Measurements from ENCODE around the gene FBXO24.

Gene FBXO24

DNA sequence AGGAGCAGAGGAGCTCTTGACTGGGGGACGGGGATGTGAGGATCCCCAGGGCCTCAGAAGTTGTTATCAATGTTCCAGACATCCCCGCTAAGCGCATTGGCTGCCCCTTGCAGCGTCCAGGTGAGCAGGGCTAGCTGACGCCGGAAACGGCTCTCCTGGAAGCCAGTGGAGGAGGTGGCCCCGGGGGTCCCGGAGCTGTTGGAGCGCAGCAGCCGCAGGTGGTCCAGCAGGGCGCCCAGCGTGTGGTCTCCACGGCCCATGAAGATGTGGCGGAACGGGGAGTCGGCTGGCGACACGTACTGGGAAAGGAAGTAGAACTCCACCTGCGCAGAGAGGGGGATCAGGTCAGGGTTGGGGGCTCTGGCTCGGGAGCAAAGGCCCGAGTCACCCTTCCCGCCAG is 34.7 kb downstream of the FBXO24 start:
- in situ Hi-C loops (cut with MboI; ENCODE audit: low pct_unique_long_range_greater_than_20kb, low sequenced_read_pairs, unreplicated experiment) = no loop called here
- TF ChIP-seq, protein P1, sequence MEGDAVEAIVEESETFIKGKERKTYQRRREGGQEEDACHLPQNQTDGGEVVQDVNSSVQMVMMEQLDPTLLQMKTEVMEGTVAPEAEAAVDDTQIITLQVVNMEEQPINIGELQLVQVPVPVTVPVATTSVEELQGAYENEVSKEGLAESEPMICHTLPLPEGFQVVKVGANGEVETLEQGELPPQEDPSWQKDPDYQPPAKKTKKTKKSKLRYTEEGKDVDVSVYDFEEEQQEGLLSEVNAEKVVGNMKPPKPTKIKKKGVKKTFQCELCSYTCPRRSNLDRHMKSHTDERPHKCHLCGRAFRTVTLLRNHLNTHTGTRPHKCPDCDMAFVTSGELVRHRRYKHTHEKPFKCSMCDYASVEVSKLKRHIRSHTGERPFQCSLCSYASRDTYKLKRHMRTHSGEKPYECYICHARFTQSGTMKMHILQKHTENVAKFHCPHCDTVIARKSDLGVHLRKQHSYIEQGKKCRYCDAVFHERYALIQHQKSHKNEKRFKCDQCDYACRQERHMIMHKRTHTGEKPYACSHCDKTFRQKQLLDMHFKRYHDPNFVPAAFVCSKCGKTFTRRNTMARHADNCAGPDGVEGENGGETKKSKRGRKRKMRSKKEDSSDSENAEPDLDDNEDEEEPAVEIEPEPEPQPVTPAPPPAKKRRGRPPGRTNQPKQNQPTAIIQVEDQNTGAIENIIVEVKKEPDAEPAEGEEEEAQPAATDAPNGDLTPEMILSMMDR (IDR thresholded peaks at IDR 0.05; ENCODE audit: extremely low read depth, insufficient read depth, missing control alignments) = no peak
- DNase-seq (ENCODE audit: low spot score) = no peak

DNA sequence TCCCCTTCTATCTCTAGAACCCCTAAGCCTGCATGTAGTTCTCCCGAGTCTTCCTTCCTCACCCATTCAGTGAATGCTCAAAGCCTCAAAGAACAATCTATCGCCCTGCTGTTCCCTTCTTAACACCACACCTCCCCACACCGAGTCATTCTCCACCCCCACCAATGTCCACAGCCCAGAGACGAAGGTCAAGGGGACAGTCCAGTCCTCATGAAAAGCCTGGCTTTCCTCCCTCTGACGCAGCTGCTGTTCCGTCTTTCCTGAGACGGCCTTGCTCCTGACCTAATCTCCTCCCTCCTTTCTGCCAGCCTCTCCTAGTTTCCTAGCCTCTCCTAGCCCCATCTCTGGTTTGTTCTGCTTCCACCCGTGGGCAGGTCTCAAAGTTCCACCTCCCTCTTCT is 35.4 kb downstream of the FBXO24 start:
- TF ChIP-seq, protein P1 (IDR thresholded peaks at IDR 0.05; ENCODE audit: extremely low read depth, insufficient read depth, missing control alignments) = no peak
- no peak for DNase-seq (ENCODE audit: low spot score)
- in situ Hi-C loops (cut with MboI; ENCODE audit: low pct_unique_long_range_greater_than_20kb, low sequenced_read_pairs, unreplicated experiment) = no loop called here

DNA sequence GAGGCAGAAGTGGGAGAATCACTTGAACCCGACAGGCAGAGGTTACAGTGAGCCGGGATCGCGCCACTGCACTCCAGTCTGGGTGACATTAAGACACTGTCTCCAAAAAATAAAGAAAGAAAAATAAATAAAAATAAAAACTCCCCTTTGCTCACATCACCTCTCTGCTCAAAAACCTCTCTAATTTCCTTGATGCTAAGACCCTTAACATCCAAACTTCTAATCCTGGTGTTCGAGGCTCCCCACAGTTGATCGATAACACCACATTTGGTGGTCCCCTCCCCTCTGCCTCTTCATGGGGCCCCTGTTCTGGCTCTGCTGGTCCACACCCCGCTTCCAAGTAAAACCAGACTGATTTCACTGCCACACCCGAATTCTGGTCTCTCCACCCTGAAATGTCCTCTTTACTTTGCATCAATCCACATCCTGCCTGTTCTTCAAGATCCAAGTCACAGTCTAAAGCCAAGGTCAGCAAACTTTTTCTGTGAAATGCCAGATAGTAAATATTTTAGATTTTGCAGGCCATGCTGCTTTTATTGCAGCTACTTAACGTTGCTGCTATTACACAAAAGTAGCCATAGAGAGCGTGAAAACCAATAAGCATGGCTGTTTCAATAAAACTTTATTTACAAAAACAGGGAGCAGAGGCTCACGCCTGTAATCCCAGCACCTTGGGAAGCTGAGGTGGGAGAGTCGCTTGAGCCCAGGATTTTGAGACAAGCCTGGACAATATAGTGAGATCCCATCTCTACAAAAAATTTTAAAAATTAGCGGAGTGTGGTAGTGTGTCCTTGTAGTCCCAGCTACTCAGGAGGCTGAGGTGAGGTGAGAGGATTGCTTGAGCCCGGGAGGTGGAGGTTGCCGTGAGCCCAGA is 38.1 kb downstream of the FBXO24 start:
- in situ Hi-C loops (cut with MboI; ENCODE audit: low pct_unique_long_range_greater_than_20kb, low sequenced_read_pairs, unreplicated experiment) = no loop called here
- TF ChIP-seq, protein P1 (IDR thresholded peaks at IDR 0.05; ENCODE audit: extremely low read depth, insufficient read depth, missing control alignments) = no peak
- DNase-seq (ENCODE audit: low spot score) = no peak

DNA sequence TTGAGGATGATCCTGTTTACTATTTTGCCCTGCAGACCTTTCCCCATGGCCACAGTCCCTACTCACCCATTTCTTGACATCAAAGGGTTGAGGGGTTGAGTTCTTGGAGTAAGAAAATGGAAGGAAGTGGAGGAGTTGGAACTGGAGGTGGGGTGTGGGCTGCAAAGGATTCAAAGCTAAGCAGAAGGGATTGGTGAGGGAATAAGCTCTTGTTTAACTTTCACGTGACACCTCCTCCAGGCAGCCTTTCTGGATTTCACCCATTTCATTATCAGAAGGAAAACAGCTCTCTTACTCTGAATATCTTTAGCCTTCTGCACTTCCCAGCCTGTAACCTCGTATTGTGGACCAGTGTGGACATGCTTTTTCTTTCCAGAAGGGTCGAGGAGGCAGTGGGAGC is 39.9 kb downstream of the FBXO24 start:
- DNase-seq (ENCODE audit: low spot score) = no peak
- in situ Hi-C loops (cut with MboI; ENCODE audit: low pct_unique_long_range_greater_than_20kb, low sequenced_read_pairs, unreplicated experiment) = no loop called here
- TF ChIP-seq, protein P1 (IDR thresholded peaks at IDR 0.05; ENCODE audit: extremely low read depth, insufficient read depth, missing control alignments) = no peak

DNA sequence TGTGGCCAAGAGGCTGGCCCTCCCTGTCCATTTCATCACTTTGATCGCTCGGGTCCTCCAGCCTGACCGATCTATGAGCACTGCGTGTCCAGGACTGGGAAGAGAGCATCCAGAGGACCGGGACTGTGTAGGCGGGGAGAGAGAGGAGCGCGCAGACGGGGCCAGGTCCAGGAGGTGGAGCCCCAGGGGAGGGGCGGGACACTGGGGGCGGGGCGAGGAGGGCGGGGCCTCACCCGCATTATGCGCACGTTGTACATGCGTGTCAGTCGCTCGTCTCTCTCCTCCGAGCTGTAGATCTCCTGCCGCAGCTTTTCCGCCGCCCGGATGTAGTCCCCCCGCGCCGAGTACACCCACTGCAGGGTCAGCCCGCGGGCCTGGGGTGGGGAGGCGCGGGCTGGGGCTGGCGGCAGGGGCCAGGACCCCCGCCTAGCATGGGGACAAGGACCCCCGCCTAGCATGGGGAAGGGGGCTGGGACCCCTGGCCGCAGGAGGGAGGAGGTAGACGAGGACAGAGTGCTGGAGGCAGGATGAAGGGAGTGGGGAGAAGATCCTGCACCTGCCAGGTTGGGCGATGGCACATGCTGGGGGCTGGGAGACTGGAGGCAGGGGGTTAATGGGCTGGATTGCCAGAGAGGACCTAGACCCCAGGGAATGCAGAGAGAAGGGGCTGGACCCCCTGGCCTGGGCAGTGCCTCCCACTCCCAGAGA is 40.6 kb downstream of the FBXO24 start:
- in situ Hi-C loops (cut with MboI; ENCODE audit: low pct_unique_long_range_greater_than_20kb, low sequenced_read_pairs, unreplicated experiment) = no loop called here
- DNase-seq (ENCODE audit: low spot score) = peak; percentile 99
- TF ChIP-seq, protein P1 (IDR thresholded peaks at IDR 0.05; ENCODE audit: extremely low read depth, insufficient read depth, missing control alignments) = no peak

DNA sequence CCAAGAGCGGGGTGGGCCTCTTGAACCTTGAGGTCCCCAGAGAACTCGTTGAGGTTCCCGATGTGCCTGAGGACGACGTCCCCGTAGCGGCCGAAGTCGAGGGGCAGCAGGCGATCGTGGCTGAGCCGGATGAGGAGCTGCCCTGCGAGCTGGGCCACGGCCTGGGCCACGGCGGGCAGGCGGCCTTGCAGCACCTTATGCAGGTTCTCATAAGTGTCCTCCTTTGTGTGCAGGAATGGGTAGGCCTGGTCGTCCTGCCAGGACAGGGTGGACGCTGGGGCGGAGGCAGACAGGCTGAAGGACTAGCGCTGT is 41.1 kb downstream of the FBXO24 start:
- no peak for DNase-seq (ENCODE audit: low spot score)
- in situ Hi-C loops (cut with MboI; ENCODE audit: low pct_unique_long_range_greater_than_20kb, low sequenced_read_pairs, unreplicated experiment) = no loop called here
- TF ChIP-seq, protein P1 (IDR thresholded peaks at IDR 0.05; ENCODE audit: extremely low read depth, insufficient read depth, missing control alignments) = no peak

Data from GM13977 (cell line).